G401.6 (cell line): ENCODE measurements around the gene ERCC6L2.

Source experiments
- FAIRE-seq: peaks from 2 replicates; lab custom pipeline; 2012; peaks lifted over from hg19 to GRCh38; lab: Jason Lieb, UNC

Gene ERCC6L2

GRCh38 chr9:95923794-95924193, 48.3 kb downstream of the ERCC6L2 start:
- FAIRE-seq = no peak

- no peak for FAIRE-seq
These were observed 49.5 kb downstream of the ERCC6L2 start for GRCh38 chr9:95924987-95925386.

GRCh38 chr9:95927271-95928004, 51.9 kb downstream of the ERCC6L2 start:
- FAIRE-seq = peak; percentile 58

- FAIRE-seq = no peak
These were observed 54.8 kb downstream of the ERCC6L2 start for GRCh38 chr9:95930277-95930676.

- FAIRE-seq = no peak
These were observed 60.5 kb downstream of the ERCC6L2 start for GRCh38 chr9:95935861-95936578.

GRCh38 chr9:95936579-95937075, 61.1 kb downstream of the ERCC6L2 start:
- no peak for FAIRE-seq

GRCh38 chr9:95937131-95937530, 61.6 kb downstream of the ERCC6L2 start:
- FAIRE-seq = no peak

- no peak for FAIRE-seq
These were observed 63.2 kb downstream of the ERCC6L2 start for GRCh38 chr9:95938724-95939123.

- no peak for FAIRE-seq
These were observed 64.0 kb downstream of the ERCC6L2 start for GRCh38 chr9:95939472-95939871.

- no peak for FAIRE-seq
These were observed 64.8 kb downstream of the ERCC6L2 start for GRCh38 chr9:95940265-95940664.

GRCh38 chr9:95942016-95942415, 66.5 kb downstream of the ERCC6L2 start:
- FAIRE-seq = no peak

GRCh38 chr9:95947118-95947517, 71.6 kb downstream of the ERCC6L2 start:
- no peak for FAIRE-seq

GRCh38 chr9:95952471-95952870, 77.0 kb downstream of the ERCC6L2 start:
- no peak for FAIRE-seq

- FAIRE-seq = no peak
These were observed 78.5 kb downstream of the ERCC6L2 start for GRCh38 chr9:95953986-95954385.

- FAIRE-seq = no peak
These were observed 79.4 kb downstream of the ERCC6L2 start for GRCh38 chr9:95954940-95955339.

GRCh38 chr9:95962936-95963335, 87.4 kb downstream of the ERCC6L2 start:
- FAIRE-seq = no peak

- FAIRE-seq = no peak
These were observed 88.2 kb downstream of the ERCC6L2 start for GRCh38 chr9:95963659-95964058.

GRCh38 chr9:95966306-95966705, 90.8 kb downstream of the ERCC6L2 start:
- FAIRE-seq = no peak

- FAIRE-seq = no peak
These were observed 94.8 kb downstream of the ERCC6L2 start for GRCh38 chr9:95970317-95970716.

- no peak for FAIRE-seq
These were observed 96.3 kb downstream of the ERCC6L2 start for GRCh38 chr9:95971815-95972214.

- no peak for FAIRE-seq
These were observed 98.9 kb downstream of the ERCC6L2 start for GRCh38 chr9:95974389-95974788.

GRCh38 chr9:95977371-95977770, 101.9 kb downstream of the ERCC6L2 start:
- FAIRE-seq = no peak

GRCh38 chr9:95978106-95978505, 102.6 kb downstream of the ERCC6L2 start:
- FAIRE-seq = no peak

- FAIRE-seq = no peak
These were observed 104.0 kb downstream of the ERCC6L2 start for GRCh38 chr9:95979446-95979845.
